Stimulated activated CD8-positive, alpha-beta memory T cell treated with anti-CD3 and anti-CD28 coated beads, Interleukin-7, amount 100 ng/mL, for 1 hour (primary cell): ENCODE results near the gene UFL1.
"Not testable (repeated sequence)": the region's sequence is repeated elsewhere in the genome, so short reads cannot be mapped to it uniquely, and the experiment has no call there.

ENCODE experiments used
- DNase-seq, 2 donors: peaks; one replicate each; pipeline ENCODE4 v3.0.0-alpha.2; 2020; ENCODE audit warnings: low read depth in 2 of 2

Gene UFL1

GRCh38 chr6:96521644-96522464 is at the start of gene UFL1:
Gene UFL1, plus strand, starts transcription at chr6:96521806. Its CDS starts 68 bp downstream, at chr6:96521874.
- DNase-seq: peak; percentile 87 to 90

- DNase-seq: not testable (repeated sequence)
Measured at GRCh38 chr6:96472291-96472690, 49.3 kb upstream of the UFL1 start.

GRCh38 chr6:96478695-96479094 is 42.9 kb upstream of the UFL1 start:
- DNase-seq: no peak

DNA sequence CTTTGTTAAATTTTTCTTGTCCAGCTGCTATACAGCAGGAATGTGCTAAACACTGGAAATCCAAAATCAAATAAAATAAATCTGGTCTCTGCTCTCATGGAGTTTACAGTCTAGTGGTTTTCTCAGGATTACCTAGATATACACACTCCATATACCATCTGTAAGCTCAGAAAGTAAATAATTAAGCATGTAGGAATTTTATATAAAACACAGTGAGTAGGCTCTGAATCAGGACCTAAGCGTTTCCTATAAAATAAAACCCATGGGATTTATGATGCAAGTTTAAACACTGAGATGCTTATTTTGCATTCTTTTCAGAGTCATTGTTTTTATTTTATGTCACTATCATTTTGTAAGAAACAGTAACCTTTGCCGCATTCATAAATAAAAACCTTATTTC is 29.7 kb upstream of the UFL1 start:
- DNase-seq: no peak

GRCh38 chr6:96499781-96500180 is 21.8 kb upstream of the UFL1 start:
- DNase-seq: peak; percentile 5 to 25

GRCh38 chr6:96502915-96503314 is 18.7 kb upstream of the UFL1 start:
- no peak for DNase-seq

- no peak for DNase-seq
Measured at GRCh38 chr6:96505363-96505762, 16.2 kb upstream of the UFL1 start.

GRCh38 chr6:96509281-96509680 is 12.3 kb upstream of the UFL1 start:
- no peak for DNase-seq

DNA sequence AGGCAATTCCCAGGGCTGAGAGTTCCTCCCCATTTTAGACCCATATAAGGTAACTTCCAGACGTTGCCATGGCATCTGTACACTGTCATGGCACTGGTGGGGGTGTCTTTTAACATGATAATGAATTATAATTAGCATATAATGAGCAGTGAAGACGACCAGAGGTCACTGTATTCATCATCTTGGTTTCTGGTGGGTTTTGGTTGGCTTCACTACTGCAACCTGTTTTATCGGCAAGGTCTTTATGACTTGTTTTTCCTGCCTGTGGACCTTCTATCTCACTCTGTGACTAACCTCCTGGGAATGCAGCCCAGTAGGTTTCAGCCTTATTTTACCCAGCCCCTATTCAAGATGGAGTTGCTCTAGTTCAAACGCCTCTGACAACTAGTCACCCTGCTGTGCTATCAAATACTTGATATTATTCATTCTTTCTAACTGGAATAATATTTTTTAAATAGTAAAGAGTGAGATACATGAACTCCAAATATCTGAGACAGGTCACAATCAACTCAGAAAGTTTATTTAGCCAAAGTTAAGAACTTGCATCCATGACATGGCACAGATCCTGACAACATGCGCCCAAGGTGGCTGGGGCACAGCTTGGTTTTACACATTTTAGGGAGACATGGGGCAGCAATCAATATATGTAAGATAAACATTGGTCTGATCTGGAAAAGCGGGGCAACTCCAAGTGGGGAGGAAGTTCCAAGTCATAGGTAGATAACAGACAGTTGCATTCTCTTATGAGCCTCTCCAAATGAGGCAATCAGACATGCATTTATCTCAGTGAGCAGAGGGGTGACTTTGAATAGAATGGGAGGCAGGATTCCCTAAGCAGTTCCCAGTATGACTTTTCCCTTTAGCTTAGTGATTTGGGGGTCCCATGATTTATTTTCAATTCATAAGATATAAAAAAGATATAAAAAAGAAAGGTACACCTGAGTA is 1.2 kb upstream of the UFL1 start:
- no peak for DNase-seq

GRCh38 chr6:96521306-96521643 is 331 bp upstream of the UFL1 start:
- no peak for DNase-seq

GRCh38 chr6:96522465-96523009 is 931 bp downstream of the UFL1 start:
- DNase-seq: no peak

- no peak for DNase-seq
Measured at GRCh38 chr6:96528193-96528592, 6.6 kb downstream of the UFL1 start.

GRCh38 chr6:96532399-96532798 is 10.8 kb downstream of the UFL1 start:
- DNase-seq: no peak

- no peak for DNase-seq
Measured at GRCh38 chr6:96537726-96538125, 16.1 kb downstream of the UFL1 start.

DNA sequence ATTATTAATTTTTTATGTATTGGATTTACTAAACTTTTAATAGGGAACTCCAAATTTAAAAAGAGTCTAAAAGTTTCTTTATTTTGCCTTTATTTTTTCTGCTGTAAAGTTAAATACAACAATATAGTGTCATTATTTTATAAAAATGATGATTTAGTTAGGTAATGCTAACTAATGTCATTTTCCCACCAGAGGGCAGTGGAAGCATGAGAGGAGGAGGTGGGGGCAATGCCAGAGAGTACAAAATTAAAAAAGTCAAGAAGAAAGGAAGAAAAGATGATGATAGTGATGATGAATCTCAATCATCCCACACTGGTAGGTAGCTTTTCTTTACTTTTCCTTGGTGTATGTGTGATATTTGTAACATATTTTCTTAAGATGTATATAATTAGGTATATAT is 21.1 kb downstream of the UFL1 start:
- no peak for DNase-seq

- DNase-seq: no peak
Measured at GRCh38 chr6:96545882-96546281, 24.3 kb downstream of the UFL1 start.

GRCh38 chr6:96547654-96548053 is 26.0 kb downstream of the UFL1 start:
- no peak for DNase-seq

DNA sequence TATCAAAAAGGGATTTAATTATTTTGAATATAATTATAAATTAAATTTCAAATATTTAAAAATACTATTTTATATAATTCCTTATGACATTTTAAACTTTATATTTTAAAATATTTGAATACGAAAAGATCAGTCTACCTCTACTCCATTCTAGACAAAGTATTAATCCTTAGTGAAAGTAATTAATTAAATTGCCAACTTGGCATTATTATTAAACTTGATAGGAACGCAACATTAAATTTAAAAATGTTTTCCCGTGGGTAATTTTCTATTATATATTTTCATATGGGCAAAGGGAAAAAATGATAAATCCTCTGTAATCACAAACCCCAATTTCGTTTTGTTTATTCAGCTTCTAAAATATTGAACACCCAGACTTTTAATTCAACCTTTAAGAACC is 33.0 kb downstream of the UFL1 start:
- DNase-seq: no peak

GRCh38 chr6:96559740-96560139 is 38.1 kb downstream of the UFL1 start:
- DNase-seq: not testable (repeated sequence)

GRCh38 chr6:96562886-96563285 is 41.3 kb downstream of the UFL1 start, which contains the start of gene FHL5:
Gene FHL5, plus strand, starts transcription at chr6:96563128. Its CDS starts 40,486 bp downstream, at chr6:96603614.
- DNase-seq: no peak

DNA sequence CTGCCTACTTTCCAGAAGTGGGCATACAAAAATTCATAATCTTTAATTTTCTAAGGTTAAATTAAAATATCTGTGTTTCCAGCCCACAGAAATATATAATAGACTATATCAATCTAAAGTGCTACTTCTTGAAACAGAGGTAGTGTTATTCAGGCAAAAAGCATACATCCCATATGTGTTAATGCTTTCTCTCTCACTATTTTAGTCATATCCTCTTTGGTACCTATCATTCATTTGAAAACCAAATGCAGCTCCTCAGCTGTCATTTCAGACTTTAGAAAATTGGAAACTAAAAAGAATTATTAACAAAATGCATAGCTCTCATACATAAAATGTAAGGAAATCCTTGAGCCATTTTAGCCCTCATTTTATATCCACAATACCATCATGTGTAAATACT is 42.2 kb downstream of the UFL1 start:
- DNase-seq: no peak

GRCh38 chr6:96570053-96570452 is 48.4 kb downstream of the UFL1 start:
- no peak for DNase-seq
